ENCODE measurements around the gene STK33.

GRCh38 chr11:8586805-8587204 is 7.2 kb downstream of the STK33 start:
- TF ChIP-seq SUZ12 (IDR thresholded peaks at IDR 0.05; ENCODE audit: extremely low read depth, insufficient read depth, insufficient read length): no peak
- no peak for TF ChIP-seq ZNF274 (IDR thresholded peaks at IDR 0.05; ENCODE audit: low read depth, low read length)

Measured in NT2/D1 (cell line).